NCI-H1105 treated with DMSO at 0.1 percent for 48 hours (cell line): ENCODE measurements around the gene KIF16B.
"Not testable (repeated sequence)": the region's sequence is repeated elsewhere in the genome, so short reads cannot be mapped to it uniquely, and the experiment has no call there.

Source experiments
- DNase-seq: peaks from one replicate; lab custom pipeline; 2025; lab: John Stamatoyannopoulos, UW

The KIF16B gene

DNA sequence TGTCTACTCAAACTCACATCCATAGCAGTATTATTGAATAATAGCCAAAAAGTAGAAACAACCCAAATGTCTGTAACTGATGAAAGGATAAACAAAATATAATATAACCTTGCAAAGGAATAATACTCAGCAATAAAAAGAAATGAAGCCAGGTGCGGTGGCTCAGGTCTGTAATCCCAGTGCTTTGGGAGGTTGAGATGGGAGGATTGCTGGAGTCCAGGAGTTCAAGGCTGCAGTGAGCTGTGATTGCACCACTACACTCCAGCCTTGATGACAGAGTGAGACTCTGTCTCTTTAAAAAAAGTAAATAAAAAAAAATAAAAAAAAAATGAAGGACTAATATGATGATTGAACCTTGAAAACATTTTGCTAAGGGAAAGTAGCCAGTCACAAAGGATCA, 22.1 kb upstream of the KIF16B start:
- no peak for DNase-seq

DNA sequence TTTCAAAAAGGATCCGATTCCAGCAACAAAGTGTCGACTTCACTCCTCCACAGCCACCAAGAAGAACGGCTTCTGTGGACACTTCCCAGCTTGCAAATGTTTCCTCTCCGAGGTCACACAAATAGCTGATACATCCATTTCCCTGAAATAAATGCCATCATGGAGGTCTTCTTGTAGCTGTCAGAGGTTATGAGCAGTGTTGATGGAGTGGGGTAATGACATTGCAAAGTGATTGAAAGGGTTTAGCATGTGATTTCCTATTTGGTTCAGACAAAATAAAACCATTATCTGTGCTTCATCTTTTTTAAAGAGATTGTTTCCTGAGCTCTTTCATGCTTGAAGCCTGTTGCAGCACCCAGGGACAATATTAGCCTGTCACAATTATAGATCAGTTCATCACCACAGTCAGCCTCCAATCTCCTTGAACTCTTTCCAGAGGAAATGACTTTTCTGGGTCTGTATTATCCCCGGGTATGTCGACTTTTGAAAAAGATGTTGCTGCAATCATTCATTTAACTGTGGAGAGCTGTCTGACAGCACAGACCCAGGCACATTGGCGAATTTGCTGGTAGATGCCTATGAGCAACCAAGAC, 16.9 kb upstream of the KIF16B start:
- DNase-seq = no peak

DNA sequence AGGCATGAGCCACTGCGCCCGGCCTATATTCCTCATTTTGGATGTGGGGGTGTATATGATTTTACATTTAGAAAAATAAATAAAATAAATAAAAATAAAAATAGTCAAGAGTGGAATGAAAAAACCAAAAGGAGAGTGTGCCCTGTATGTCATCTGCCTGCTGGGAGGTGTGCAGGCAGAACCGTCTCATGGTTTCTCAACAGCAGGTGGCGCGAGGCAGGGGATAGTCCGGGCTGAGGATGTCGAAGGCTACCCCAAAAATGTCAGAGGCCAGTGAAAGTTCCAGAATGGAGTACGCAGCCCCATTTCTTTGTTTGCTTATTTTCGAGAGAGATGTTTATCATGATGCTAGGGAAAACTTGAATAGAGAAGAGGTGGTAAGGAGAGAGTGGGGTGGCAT, 16.4 kb upstream of the KIF16B start:
- no peak for DNase-seq

DNA sequence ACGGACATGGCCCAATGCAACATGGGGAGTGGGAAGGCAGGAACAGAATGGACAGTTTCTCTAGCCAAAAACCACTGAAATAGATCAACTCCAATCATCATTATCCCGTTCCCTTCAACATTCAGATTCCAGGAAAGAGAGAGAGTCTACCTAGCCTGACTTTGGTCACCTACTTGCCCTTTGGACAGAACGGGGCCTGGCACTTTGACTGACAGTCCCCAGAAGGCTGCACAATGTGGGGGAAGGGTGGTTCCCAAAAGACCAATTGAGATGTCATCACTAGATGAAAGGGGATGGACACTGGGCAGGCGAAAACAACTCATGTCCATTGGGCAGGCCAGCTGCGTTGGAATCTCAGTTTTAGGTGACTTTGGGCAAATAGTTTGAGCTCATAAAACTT, 15.0 kb upstream of the KIF16B start:
- DNase-seq = no peak

DNA sequence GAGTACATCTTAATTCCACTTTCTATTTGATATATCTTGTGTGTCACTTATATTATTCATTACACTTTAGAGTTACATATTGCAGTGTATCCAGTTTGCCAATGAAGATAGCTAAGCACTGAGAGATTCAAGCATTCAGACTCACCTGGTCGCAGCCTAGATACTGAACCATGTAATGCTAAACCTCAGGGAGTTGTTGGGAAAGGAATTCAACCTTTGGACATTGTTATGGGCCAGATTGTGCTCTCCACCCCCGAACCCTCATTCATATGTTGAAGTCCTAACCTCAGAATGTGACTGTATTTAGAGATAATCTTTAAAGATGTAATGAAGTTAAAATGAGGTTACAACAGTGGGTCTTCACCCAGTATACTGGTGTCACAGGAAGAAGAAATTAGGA, 13.8 kb upstream of the KIF16B start:
- no peak for DNase-seq

DNA sequence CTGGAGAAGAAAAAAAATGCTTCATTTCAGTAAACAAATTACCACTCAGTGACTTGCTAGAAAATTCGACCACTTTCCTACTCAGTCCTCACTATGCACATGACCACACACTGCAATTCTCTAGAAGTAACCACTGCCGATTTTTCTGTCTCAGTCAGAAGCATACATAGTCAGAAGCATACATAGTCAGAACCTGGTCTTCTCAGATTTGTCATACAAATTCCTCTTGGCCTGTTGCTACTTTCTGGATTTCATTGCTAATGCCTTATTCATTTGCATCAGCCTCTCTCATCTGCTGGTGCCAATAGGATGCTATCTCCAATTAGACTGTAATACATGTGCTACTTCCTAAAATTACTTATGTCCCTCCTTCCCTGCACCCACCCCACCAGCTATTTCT, 10.2 kb upstream of the KIF16B start:
- DNase-seq = no peak

DNA sequence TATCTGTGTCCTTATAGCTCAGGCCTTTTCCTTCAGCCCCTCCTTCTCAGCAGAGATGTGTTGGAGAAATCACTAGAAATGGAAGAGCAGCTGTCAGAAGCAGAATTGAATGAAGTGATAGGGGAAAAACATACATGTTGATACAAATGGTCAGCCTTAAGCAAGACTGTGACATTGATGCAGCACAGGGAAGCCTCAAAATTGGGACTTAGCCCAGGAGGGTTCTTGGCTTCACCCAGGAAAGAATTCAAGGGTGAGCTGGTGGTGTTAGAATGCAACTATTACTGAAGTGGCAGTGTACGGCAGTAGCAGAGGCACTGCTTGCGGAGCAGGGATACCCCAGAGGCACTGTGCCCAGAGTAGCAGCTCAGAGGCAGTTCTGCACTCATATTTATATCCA, 8.0 kb upstream of the KIF16B start:
- no peak for DNase-seq

DNA sequence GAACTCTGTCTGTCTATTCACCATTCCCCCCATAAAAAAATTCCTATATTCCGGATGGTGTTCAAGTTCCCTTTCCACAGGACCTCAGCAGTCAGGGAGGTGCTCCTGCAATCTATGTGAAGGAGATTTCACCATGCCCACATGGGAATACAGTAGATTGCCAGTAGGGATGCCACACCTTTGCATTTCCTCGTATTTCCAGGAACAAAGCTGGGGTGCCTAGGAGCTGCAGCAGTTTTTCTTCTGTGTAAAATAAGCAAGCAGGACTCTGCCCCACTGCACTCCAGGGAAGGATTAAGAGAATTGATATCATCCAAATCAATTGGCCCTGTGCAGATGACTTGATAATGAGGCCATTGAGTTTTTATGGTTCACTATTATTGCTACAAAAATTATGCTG, 7.4 kb upstream of the KIF16B start:
- DNase-seq = no peak

DNA sequence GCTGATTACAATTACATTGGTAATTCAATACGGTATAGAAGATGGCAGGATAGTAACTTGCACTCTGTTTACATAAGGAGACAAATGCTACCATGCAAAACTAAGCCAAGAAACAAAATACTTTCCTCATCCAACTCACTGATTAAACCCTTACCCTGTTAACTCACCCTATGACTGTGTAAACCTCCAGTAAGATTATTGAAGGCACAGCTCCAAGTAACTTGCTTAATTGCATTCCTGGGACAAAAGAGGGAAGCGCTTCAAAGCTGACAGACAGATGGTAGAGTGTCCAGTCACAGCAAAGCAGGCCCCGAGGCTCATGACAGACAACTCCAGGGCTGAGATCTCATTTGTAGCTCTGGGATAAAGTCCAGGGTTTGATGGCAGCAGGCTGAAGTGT, 6.9 kb upstream of the KIF16B start:
- peak; percentile 93 for DNase-seq

DNA sequence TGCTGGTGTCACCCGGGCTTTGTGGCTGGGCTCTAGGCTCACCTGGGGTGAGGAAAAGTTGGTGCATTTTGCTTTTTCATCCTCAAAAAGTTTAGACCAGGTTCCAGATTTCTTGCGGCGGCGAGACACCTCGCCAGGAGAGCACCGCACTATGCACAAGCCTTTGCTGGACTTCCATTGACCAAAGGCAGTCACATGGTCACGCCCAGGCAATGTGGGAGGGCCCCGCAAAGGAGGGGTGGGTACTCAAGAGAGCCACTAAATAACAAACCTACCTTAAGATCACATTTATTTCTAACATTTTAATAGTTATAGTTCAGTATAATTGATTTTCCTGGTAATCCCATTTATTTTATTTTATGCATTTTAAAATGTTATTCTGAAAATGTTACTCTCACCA, 3.0 kb upstream of the KIF16B start:
- no peak for DNase-seq

DNA sequence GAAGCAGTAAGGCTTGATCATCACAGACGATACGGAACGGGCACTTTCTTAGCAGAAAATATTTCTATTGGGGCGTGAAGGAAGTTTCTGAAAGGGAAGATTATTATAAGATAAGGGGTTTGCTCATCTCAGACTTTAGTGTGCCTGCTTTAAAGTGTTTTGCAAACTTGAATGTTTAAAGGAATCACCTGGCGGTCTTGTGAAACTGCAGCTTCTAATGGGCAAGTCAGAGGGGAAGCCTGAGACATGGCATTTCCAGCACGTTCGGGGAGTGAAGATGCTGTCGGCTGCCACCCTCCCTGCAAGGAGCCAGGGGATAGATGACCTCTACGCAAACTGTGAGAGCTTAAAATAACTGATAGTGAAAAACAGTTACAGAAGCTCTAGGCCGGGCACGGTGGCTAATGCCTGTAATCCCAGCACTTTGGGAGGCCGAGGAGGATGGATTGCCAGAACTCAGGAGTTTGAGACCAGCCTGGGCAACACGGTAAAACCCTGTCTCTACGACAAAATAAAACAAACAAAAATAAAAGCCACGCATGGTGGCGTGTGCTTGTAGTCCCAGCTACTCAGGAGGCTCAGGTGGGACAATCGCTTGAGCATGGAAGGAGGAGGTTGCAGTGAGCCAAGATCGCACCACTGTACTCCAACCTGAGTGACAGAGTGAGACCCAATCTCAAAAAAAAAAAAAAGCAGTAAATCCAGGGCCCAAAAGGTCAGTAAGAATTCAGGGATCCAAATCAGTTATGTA, 2.3 kb upstream of the KIF16B start:
- DNase-seq = no peak

DNA sequence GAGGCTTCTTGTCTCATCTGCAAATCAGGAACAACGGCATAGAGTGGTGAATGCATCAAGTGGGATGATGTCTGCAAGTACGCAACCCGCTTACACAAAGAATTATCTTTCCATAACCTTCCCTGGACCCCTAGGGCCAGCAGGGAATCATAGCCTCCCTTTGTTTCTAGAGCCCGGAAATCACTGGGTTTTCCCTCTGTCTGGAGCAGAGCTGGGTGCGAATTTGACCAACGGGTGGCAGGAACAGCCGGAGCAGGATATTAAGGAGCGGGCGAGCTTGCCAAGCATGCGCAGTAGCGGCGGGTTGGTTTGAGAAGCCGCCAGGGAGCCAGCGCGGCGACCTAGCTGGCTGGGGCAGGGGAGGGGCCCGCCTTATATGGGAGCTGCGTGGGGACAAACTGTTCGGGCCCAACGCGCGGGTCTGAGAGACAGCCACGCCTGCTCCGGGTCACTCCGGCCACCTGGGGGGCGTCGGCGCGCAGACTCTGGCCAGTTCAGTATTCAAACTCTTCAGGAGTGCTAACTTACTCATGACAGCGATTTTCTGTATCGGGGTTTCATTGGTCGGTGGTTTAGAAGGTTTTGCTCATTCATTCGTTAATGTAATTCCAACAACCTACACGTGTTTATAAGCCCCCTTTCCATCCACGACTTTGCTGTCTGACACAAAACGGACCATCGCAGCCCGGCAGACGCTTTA, 1.6 kb upstream of the KIF16B start:
- DNase-seq = no peak

DNA sequence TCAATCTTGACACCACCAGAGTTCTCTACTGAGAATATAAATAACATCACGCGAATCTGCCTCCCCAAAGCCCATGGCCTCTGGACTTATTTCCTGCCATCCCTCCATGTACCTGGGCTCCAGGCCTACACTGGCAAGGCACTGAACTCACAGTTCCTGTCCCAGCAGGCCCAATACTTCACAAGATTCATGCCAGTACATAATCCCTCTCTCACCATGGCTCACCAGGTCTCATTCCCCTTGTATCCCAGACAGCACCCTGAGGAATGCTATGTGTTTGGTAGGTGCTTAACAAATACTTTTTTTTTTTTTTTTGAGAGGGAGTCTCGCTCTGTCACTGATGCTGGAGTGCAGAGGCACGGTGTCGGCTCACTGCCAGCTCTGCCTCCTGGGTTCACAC, 1.9 kb downstream of the KIF16B start:
- DNase-seq = no peak

DNA sequence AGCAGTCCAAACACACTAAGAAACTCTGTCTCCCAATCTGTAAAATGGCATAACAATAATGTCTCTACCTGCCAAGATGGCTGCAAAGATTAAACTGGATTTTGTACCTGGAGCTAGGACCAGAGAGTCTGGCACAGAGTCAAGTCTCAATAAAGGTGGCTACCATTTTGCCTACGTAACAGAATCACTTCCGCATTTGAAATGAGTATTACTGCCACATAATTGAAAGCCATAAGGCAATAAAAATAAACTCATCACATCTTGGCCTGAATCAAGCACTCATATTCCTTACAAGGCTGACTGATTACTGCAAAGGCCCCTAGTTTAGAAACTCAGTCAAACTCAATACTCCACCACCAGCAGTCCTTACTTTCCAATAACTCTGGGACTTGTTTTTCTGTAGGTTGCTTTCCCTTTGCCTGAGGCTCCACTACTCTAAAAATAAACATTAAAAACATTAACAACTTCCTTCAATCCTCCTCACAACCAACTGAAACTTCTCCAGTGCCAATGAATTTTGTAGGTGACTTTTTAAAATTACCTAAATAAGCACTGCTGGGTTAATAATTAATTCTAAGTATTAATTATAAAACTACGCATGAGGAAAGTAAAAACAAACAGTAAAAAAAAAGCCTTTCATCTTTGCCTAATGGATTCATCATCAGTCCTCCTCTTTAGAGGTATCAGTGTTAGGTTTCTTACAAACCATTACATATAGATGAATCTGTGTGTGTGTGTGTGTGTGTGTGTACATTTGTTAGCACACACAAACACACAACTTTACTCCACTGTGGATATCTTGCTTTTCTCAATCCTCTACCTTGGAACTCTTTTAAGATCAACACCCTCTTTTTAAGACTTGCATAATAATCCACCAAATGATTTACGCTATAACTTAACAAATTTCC, 3.7 kb downstream of the KIF16B start:
- peak; percentile 54 for DNase-seq

DNA sequence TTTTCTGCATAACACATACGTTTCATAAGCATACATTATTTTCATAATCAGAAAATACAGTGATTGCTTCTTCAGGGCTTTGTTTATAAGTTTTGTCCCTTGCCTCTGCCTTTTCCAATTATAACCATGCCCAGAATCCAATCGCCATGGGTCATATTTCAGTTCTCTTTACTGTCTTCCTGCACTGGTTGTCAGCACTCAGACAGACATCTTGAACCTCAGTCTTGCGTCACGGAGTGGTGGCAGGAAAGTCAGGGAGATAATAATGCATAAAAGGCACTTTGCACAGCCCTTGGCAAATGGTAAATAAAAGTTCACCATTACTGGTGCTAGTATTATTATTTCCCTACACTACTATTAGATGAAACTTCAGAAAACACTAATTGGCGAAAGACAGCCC, 7.2 kb downstream of the KIF16B start:
- no peak for DNase-seq

DNA sequence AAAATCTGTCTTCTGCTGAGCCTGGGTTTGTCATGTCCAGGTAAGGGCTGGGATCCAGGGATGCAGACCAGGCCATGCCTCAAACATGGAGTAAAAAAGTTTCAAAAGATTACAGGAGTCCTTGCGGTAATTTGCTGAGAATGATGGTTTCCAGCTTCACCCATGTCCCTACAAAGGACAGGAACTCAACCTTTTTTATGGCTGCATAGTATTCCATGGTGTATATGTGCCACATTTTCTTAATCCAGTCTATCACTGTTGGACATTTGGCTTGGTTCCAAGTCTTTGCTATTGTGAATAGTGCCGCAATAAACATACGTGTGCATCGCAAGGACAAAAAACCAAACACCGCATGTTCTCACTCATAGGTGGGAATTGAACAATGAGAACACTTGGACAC, 9.2 kb downstream of the KIF16B start:
- not testable (repeated sequence) for DNase-seq

DNA sequence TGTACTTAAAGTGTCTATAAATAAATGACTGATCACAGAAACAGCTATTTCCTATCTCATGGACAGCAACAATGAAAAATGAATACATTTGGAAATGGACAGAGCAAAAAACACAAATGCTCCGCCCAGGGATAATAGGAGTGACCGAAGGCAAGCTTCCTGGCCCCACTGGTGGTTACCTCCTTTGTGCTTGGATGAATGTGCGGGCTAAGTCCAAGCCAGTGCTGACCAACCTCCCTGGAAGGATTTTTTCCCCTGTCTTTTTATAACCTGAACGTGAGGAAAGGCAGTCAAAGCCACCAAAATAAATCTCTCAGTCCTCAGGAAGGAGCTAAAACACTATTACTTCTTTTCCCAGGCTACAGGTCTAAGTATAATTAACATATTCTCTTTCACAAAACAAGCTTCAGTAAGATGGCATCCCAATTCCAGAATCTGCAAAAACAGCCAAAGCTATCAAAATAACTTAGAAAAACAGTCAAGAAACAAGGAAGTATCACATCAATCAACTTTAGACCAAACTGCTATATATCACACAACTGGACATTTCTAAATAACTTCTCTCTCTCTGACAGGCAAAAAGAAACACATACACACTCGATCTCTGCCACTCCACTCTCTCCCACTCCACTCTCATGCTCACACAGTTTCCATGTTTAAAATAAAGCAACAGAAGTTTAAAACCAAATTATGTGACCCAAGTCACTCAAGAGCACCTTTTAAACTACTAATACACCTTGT, 10.0 kb downstream of the KIF16B start:
- no peak for DNase-seq

DNA sequence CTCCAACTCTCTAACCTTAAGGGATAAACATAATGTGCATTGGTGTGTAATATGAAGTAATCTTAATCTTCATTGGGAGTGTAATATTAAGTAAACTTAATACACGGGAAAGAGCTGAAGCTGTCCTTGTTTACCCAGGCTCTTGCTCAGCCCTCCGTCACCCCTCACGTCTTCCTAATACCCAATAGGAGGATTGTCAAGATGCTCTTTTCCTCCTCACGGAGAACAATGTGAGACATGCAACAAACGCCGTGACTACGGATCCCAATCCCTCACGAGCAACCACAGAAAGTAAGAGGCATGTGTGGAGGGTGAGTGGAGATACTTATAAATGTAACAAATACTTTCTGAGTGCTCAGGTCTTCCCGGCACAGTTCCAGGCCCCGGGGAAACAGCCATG, 11.0 kb downstream of the KIF16B start:
- no peak for DNase-seq

DNA sequence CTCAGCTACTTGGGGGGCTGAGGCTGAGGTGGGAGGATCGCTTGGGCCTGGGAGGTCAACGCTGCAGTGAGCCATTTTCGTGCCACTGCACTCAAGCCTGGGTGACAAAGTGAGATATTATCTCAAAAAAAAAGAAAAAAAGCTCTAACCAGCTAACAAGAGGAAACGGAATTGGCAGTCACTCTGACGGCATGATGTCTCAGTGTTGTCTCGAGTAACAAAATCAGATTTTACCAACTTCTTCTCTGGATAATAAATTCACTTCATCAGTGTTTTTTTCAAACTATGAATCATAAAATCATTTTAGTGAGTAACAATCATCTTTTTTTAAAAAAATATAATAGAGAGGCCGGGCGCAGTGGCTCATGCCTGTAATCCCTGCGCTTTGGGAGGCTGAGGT, 12.6 kb downstream of the KIF16B start:
- DNase-seq = no peak

DNA sequence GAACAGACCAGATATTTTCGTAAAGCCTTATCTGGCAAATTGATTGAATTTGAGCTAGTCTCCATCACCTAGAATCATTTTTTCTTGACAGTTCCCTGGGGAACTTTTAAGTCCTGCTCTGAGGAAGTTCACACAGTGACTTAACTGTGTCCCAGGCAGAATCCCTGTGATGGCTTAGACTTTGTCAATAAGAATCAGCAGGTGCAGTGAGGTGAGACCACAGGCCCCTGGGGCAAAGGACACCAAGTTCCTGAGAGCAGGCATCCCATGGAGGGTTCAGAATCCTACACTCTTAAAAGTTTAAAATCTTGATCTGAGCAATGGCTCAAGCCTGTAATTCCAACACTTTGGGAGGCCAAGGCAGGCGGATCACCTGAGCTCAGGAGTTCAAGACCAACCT, 13.0 kb downstream of the KIF16B start:
- no peak for DNase-seq

DNA sequence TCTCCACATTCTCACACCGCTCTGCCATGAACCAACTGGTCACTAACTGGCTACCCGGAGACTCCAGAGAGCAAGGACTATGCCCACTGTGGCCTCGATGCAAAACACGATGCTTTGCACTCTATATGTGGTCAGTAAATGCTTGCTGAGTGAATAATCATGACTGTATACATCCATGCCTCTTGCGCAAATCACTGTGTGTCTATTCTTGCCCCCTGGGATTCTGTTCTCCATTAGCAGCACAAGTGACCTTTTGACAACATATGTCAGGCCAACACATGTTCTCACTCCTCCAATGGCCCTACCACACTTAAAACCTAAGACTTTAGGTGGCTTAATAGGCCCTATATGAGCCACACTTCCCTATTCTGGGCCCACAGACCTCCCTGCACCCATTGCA, 16.9 kb downstream of the KIF16B start:
- DNase-seq = no peak

DNA sequence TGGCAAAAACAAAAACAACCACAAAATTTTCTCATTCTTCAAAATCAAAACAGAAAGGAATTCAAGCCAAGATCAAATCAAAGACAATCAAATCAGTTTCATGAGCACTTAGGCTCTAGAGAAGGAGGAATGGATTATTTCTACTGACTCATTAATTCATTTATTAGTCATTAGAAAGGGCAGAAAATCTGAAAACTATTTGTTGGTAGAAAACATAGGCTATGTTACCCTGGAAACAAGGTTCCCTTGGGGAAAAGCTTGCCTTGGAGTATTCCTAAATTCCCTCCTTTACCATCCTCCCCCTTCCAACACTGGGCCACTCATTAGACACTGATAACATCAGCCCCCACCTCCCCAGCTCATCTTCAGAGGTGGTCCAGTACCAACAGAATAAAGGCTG, 17.5 kb downstream of the KIF16B start:
- DNase-seq = no peak
